Measurements from ENCODE around the gene MCF2L. TPM values are rescaled to one million over a fixed set of nuclear protein-coding genes. Genes with fewer than 3 reads are reported as not detected.

The MCF2L gene
- total and polyA plus RNA-seq, 9 of the 15 experiments (the other 6 are each of a cell fraction or from before 2014, with no cell fraction given): 0.05 to 0.25 (median 0.18) TPM; not detected in 5

DNA sequence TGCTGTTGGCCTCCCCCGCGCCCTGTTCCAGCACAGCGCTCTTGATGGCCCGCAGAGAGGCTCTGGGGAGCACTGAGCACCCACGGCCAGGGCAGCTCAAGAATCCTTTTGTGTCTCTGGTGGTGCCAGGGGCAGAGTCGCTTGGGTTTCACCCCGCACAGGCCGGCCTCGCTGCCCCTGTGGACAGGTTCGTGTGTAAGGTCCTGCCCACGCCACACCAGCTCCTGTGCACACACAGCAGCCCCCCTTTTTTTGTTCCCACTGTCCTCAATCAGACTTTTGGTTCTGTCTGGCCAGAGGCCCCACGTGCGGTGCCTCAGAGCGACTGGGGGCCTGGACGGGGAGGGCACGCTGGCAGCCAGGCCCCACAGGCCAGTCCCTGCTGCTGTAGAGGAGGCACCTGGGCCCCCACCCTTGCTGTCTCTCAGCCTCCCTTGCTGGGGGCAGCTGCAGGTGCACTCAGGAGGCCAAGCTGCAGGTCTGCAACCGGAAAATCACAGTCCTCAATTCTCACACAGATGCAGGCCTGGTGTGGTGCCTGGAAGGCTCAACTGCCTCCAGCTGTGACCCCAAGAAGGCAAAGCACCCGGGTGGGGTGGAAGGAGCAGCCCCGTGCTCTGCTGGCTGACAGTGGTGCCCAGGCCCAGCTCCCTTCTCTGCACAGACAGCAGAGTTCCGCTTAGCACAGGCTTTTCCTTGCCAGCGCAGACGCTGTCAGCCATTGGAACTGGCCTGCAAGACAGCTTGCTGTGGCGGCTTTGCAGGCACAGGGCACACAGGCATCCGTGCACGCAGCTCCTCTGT lies 124.0 kb downstream of the MCF2L start:
- H2AFZ ChIP-seq (ENCODE audit: low read depth, low read length): no peak overlapping the region
- peaks cover 0 to 16% of the 10 kb centered on the region in 2 experiments; a peak in 2 of 5 replicates for H3K4me1 ChIP-seq (replicated peaks in 1 of 2; ENCODE audit: control insufficient read depth in 2 of 2, insufficient read depth in 2 of 2, low read length in 2 of 2)
- H3K27ac ChIP-seq (ENCODE audit: extremely low read depth, low read depth, low read length): no peak overlapping the region
- no peak overlapping the region for H3K9ac ChIP-seq (ENCODE audit: insufficient read depth in 1 of 2, low read depth in 2 of 2, low read length in 2 of 2)
- intact Hi-C loops (cut with micrococcal nuclease) (no loop called here), in situ Hi-C loops (cut with MboI) (no loop called here)
- H3K9me1 ChIP-seq (ENCODE audit: control insufficient read depth, insufficient read depth, low read length): no peaks in the 10 kb centered on the region
- ChIA-PET CTCF (ENCODE audit: low intra/inter-chr PET ratio) (no interaction called here), POLR2A (interaction anchor here (0.8 kb wide), 1 partner anchor 12 kb away, joined by 3 read pairs; the partner anchor contains the start of gene F7)
- DNase-seq (ENCODE audit: extremely low read depth in 1 of 4, low spot score in 3 of 4) (no peak), ATAC-seq (no peak), FAIRE-seq (no peak)
- BruUV-seq (replicated peaks): no TSS peak
- TF ChIP-seq, protein P1, sequence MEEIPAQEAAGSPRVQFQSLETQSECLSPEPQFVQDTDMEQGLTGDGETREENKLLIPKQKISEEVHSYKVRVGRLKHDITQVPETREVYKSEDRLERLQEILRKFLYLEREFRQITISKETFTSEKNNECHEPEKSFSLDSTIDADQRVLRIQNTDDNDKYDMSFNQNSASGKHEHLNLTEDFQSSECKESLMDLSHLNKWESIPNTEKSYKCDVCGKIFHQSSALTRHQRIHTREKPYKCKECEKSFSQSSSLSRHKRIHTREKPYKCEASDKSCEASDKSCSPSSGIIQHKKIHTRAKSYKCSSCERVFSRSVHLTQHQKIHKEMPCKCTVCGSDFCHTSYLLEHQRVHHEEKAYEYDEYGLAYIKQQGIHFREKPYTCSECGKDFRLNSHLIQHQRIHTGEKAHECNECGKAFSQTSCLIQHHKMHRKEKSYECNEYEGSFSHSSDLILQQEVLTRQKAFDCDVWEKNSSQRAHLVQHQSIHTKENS (CRISPR knock-in tag; IDR thresholded peaks at IDR 0.05): no peak
- TF ChIP-seq NR2F6 (CRISPR knock-in tag; IDR thresholded peaks at IDR 0.05): no peak
- TF ChIP-seq, protein P2, sequence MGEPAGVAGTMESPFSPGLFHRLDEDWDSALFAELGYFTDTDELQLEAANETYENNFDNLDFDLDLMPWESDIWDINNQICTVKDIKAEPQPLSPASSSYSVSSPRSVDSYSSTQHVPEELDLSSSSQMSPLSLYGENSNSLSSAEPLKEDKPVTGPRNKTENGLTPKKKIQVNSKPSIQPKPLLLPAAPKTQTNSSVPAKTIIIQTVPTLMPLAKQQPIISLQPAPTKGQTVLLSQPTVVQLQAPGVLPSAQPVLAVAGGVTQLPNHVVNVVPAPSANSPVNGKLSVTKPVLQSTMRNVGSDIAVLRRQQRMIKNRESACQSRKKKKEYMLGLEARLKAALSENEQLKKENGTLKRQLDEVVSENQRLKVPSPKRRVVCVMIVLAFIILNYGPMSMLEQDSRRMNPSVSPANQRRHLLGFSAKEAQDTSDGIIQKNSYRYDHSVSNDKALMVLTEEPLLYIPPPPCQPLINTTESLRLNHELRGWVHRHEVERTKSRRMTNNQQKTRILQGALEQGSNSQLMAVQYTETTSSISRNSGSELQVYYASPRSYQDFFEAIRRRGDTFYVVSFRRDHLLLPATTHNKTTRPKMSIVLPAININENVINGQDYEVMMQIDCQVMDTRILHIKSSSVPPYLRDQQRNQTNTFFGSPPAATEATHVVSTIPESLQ (CRISPR knock-in tag; IDR thresholded peaks at IDR 0.05): no peak
- H3K36me3 ChIP-seq (ENCODE audit: control insufficient read depth, insufficient read depth, low read length): no peaks in the 10 kb centered on the region
- no peak overlapping the region for H3K4me3 ChIP-seq
- H3K79me2 ChIP-seq (ENCODE audit: control insufficient read depth, insufficient read depth, low read length): no peaks in the 10 kb centered on the region
- no peak overlapping the region for H3K4me2 ChIP-seq (ENCODE audit: insufficient read depth, low read length)
- no peaks in the 10 kb centered on the region for H3K9me3 ChIP-seq (replicated peaks; ENCODE audit: control insufficient read depth, insufficient read depth, low read depth, low read length)
- peaks cover 44 to 94% of the 10 kb centered on the region in 2 experiments for H3K27me3 ChIP-seq (ENCODE audit: control insufficient read depth in 2 of 2, insufficient read depth in 2 of 2, low read length in 2 of 2)
- H4K20me1 ChIP-seq (replicated peaks; ENCODE audit: control insufficient read depth, insufficient read depth, low read length): no peaks in the 10 kb centered on the region; the same call in 1 of the 2 replicates
- WGBS (ENCODE audit: insufficient coverage, low coverage, missing lambda C conversion rate): 3% methylated on average over 21 of the region's 25 CpGs

Data from K562 (cell line).